ENCODE data around the gene KNDC1.

DNA sequence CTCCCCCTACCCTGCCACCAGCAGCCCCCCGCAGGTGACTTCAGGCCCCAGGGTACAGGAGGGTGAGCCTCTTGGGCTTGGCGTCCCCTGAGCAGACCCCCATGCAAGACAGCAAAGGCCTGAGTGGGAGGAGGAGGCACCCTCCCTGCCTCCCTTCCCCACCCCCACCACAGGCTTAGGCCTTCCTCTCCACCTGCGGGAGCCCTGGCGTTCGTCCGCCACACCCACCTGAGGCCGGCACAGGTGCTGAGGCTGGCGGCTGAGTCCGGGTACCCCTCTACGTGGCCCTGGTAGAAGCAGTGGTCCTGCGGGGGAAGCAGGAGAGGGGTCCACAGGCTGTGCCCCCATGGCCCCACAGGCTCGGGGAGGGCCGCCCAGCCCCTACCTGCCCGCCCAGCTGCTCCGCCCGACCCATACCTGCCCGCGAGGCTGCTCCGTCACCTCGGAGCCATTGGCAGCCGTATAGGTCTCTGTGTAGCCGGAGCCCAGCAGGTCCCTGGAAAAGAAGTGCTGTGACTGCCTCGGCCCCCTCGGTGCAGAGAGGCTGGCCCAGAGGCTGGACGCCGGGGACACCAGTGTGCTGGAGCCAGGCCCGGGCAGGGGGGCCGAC, 113.6 kb downstream of the KNDC1 start:
- TF ChIP-seq HDGF (IDR thresholded peaks at IDR 0.05; ENCODE audit: borderline replicate concordance) (no peak), NFRKB (IDR thresholded peaks at IDR 0.05) (no peak)

Measured in HEK293T (cell line).